CD4-positive, alpha-beta T cell treated with Interleukin-2 at 100 ng/mL for 4 hours (primary cell): ENCODE measurements around the gene CBLN2.

Source experiments
- DNase-seq: peaks from one replicate; pipeline ENCODE4 v3.0.0-alpha.2; 2020; ENCODE audit warnings: low spot score

CBLN2 gene

GRCh38 chr18:72544092-72544886 lies at the start of gene CBLN2:
Gene CBLN2, minus strand, starts transcription at chr18:72544342. Its CDS starts 2,182 bp downstream, at chr18:72542160.
- DNase-seq = no peak

DNA sequence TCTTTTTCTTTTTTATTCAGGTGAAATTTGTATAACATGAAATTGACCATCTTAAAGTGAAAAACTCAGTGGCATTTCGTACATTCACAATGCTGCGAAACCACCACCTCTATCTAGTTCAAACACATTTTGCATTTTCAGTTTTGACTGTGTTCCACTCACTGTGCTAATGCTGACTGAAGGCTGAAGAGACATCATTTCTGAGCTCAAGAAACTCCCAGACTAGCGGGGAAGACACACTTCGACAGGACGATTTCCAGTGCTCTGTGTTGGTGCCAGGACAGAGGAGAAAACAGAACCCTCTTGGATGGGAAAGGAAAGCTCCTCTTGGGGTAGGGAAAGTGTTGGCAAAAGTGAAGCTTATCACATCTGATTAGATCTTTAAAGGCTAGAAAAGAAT lies 44.2 kb upstream of the CBLN2 start:
- no peak for DNase-seq

DNA sequence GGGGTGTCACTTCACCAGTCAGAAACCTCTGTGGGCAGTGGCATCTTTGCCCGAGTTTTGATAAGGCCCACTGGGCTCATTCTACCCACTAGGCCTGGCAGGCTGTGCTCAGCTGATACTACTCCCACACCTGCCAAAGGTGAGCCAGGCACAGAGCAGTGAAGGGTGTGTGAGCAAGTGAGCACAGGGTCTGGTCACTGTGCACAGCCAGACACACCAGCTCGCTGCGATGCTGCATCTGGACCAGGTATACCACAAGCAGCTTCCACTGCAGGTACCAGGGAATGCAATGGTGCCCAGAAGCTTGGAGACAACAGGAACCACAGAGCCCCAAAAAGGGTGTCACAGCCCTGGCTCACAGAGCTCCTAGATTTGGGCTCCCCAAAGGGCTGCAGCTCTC lies 40.6 kb upstream of the CBLN2 start:
- no peak for DNase-seq

DNA sequence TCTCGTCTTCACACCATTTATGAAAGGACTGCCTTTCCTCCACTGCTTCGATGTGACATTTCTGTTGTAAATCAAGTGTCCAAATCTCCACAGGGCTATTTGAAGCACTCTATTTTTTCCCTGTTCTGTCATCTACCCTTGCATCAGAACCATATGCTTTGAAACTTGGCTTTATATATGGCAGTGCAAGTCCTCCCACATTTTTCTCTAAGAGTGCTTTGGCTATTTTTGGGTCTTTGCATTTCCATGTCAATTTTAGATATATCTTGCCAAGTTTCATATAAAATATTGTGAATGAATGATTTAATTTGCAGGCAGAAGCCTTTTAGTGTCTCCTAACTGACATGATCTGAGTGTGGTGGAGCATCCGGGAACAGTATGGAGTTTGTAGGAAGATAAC lies 37.8 kb upstream of the CBLN2 start:
- DNase-seq = no peak

DNA sequence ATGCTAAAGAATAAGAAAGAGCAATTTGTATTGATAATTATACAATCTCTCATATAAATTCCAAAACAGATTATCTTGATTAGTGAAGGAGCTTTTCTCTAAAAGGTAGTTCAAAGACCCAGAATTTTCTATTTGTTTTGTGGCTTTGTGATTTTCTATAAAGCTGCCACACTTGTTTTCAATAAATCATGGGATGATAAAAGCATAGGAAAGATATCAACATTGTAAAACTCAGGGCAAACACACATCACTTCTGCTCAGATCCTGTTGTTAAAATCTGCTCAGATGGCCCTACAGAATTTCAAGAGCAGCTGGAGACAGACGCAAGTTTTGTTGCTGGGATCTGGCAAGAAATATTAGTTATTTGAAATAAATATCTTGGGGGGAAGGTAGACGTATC lies 28.8 kb upstream of the CBLN2 start:
- DNase-seq = no peak

DNA sequence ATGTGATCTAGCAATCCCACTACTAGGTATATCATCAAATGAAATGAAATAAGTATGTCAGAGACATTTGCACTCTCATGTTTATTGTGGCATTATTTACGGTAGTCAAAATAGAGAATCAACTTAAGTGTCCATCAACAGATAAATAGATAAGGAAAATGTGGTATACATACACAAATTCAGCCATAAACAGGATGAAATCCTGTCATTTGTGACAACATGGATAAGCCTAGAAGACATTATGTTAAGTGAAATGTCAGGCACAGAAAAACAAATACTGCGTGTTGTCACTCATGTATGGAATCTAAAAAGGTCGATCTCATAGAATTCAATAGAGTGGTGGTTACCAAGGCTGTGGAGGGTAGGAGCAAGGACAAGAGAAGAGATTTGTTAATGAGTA lies 22.1 kb upstream of the CBLN2 start:
- no peak for DNase-seq

DNA sequence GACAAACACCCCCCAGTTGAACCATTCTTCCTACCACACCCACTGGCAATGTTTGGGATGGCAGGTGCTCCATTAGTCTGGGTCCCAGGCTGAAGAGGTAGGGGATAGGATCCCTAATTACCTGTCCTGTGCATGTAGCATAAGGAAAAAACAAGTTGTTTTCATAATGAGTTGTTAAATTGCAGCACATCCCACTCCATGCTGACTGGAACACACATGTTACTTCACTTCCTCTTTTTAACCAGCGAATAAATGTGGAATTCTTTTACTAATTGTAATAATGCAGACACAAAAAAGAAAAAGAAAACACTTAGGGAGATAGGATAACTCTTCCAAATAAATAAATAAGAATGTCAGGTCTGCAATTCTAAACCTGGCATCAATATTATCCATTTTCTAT lies 11.8 kb upstream of the CBLN2 start:
- no peak for DNase-seq

GRCh38 chr18:72555101-72555500 lies 11.0 kb upstream of the CBLN2 start:
- DNase-seq = no peak

DNA sequence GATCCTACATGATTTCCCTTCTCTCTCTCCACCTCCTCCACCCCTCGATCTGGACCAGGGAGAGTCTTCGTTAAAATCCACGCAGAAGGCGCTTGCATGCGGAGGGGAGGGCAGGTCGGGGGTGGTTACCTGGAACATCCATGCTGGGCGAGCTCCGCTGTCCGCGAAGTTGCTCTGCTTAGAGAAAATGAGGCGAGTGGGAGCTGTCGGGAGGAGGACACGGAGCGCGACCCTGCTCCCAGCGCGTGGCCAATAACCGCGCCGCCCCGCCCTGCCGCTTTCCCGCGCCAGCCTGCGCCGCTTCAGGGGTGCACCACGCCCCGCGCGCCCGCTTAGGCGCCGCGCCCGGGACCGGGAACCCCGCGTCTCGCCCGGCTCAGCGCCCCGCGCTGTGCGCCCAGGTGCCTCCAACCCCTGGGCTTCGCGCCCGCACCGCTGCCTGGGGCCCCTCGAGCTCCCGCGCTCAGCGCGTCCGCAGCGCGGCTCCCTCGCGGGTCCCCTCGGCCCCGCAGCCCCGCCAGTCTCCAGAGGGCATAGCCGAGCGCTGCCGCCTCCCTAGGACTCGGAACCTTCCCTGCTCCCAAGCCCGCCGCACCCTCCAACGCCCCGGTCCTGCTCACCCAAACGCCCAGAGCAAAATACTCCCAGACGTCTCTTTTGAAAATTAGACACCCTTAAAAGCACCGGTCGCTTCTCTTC lies 636 bp downstream of the CBLN2 start:
- DNase-seq = no peak

DNA sequence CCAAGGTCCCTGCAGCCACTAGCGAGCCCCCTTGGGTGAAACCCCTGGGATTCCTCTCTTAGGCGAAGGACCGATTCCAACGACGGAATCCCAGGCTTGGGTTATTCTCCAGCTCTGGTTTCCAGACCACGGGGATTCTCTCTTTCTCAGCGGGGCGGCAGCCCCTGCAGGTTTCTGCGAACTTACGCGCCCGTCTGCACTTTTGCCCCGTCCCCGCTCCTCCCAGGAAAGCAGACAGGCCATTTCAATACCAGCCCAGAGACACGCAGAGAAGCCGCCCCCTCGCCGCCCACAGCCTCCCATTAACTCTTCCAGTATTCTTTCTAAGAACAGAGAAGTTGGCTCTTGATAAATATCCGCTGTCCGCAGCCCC lies 1.2 kb downstream of the CBLN2 start:
- DNase-seq = no peak

GRCh38 chr18:72542342-72542741 lies 1.8 kb downstream of the CBLN2 start:
- no peak for DNase-seq

- no peak for DNase-seq
These were observed 2.2 kb downstream of the CBLN2 start for GRCh38 chr18:72541871-72542332.

GRCh38 chr18:72539901-72540300 lies 4.2 kb downstream of the CBLN2 start:
- DNase-seq = no peak

- DNase-seq = no peak
These were observed 13.5 kb downstream of the CBLN2 start for GRCh38 chr18:72530622-72531021.

DNA sequence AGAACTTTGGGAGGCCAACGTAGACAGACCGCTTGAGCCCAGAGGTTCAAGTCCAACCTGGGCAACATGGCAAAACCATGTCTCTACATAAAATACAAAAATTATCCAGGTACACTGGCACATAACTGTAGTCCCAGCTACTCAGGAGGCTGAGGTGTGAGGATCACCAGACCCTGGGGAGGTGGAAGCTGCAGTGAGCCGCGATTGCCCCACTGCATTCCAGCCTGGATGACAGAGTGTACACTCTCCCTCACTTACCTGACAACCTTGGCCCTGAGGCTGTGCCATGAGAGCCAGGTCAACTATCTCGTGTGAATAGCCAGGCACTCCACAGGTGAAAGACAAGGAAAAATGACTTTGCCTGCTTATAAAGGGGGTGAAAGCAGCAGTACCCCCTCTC lies 39.3 kb downstream of the CBLN2 start:
- no peak for DNase-seq

- DNase-seq = no peak
These were observed 41.3 kb downstream of the CBLN2 start for GRCh38 chr18:72502671-72503431.

DNA sequence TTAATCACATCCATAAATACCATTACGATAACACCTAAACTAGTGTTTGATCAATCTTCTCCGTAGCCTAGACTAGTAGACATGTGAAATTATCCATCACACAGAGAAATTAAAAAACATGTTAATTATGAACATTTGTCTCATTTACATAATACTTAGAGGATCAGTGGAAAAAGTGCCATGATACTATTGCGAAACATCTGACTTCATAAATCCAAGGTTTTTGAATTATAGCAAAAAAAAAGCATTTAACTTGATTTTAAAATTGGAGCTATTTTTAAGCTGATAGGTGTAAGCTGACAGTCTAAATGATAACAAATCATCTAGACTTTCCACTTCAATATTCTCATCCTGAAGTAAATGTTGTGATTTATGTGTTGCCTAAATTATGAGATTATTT lies 51.6 kb downstream of the CBLN2 start:
- DNase-seq = no peak
